Liver (tissue), 3 donors: ENCODE results near the gene PPIE.

Experiments used
- EGR1 ChIP-seq, 2 donors: IDR thresholded peaks; 2 replicates each; pipeline ENCODE4 v1.6.1; 2016 to 2018; ENCODE audit warnings: antibody characterized with exemption in 2 of 2, low read depth in 2 of 2
- RAD21 ChIP-seq, 2 donors: IDR thresholded peaks; 2 replicates each; pipeline ENCODE4 v1.6.1; 2016; ENCODE audit warnings: antibody characterized with exemption in 2 of 2, mild to moderate bottlenecking in 2 of 2
- SP1 ChIP-seq: IDR thresholded peaks from 2 replicates; pipeline ENCODE4 v1.6.1; 2018; ENCODE audit warnings: antibody characterized with exemption, mild to moderate bottlenecking
- TAF1 ChIP-seq: conservative IDR thresholded peaks from 2 replicates; pipeline ENCODE4 v1.6.1; 2016; ENCODE audit warnings: antibody characterized with exemption, mild to moderate bottlenecking
- YY1 ChIP-seq: IDR thresholded peaks from 2 replicates; pipeline ENCODE4 v1.6.1; 2016; ENCODE audit warnings: antibody characterized with exemption, mild to moderate bottlenecking
- TF ChIP-seq, protein P1 (sequence below): fragments of 150-350 bp; IDR thresholded peaks from 2 replicates; pipeline ENCODE4 v1.5.1; 2017; ENCODE audit warnings: improper control_type of control experiment, low read depth, low read length; ENCODE audit not compliant: missing input control
- TF ChIP-seq, protein P2 (sequence below): IDR thresholded peaks from 2 replicates; pipeline ENCODE4 v1.6.1; 2016; ENCODE audit warnings: antibody characterized with exemption
- TF ChIP-seq, protein P3 (sequence below): IDR thresholded peaks from 2 replicates; pipeline ENCODE4 v1.6.1; 2016; ENCODE audit warnings: antibody characterized with exemption, mild to moderate bottlenecking
- donor health status: healthy.
- donor health status: healthy.

DNA sequence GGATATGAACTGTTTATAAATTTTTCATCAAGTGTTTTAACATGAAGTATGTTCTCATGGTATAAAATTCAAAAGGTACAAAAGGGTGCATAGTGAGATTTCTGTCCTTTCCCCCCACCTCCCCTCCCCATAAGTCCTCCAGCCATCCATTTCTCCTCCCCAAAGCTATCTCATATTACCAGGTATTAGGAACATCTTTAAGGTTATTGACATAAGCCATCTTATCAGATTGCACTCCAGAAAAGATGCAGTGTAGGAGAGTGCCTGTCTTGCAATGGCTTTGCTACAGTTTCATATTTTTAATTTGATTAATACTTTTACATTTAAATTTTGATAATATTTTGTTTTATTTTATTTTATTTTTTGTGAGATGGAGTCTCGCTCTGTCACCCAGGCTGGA is 33.9 kb upstream of the PPIE start:
- TF ChIP-seq, protein P1, sequence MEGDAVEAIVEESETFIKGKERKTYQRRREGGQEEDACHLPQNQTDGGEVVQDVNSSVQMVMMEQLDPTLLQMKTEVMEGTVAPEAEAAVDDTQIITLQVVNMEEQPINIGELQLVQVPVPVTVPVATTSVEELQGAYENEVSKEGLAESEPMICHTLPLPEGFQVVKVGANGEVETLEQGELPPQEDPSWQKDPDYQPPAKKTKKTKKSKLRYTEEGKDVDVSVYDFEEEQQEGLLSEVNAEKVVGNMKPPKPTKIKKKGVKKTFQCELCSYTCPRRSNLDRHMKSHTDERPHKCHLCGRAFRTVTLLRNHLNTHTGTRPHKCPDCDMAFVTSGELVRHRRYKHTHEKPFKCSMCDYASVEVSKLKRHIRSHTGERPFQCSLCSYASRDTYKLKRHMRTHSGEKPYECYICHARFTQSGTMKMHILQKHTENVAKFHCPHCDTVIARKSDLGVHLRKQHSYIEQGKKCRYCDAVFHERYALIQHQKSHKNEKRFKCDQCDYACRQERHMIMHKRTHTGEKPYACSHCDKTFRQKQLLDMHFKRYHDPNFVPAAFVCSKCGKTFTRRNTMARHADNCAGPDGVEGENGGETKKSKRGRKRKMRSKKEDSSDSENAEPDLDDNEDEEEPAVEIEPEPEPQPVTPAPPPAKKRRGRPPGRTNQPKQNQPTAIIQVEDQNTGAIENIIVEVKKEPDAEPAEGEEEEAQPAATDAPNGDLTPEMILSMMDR = no peak
- TF ChIP-seq YY1 (no peak), SP1 (no peak), TAF1 (no peak), EGR1 (IDR thresholded peaks at IDR 0.05; ENCODE audit: low read depth in 2 of 2) (no peak), RAD21 (IDR thresholded peaks at IDR 0.05) (no peak)
- TF ChIP-seq, protein P2, sequence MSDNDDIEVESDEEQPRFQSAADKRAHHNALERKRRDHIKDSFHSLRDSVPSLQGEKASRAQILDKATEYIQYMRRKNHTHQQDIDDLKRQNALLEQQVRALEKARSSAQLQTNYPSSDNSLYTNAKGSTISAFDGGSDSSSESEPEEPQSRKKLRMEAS = no peak
- TF ChIP-seq, protein P3, sequence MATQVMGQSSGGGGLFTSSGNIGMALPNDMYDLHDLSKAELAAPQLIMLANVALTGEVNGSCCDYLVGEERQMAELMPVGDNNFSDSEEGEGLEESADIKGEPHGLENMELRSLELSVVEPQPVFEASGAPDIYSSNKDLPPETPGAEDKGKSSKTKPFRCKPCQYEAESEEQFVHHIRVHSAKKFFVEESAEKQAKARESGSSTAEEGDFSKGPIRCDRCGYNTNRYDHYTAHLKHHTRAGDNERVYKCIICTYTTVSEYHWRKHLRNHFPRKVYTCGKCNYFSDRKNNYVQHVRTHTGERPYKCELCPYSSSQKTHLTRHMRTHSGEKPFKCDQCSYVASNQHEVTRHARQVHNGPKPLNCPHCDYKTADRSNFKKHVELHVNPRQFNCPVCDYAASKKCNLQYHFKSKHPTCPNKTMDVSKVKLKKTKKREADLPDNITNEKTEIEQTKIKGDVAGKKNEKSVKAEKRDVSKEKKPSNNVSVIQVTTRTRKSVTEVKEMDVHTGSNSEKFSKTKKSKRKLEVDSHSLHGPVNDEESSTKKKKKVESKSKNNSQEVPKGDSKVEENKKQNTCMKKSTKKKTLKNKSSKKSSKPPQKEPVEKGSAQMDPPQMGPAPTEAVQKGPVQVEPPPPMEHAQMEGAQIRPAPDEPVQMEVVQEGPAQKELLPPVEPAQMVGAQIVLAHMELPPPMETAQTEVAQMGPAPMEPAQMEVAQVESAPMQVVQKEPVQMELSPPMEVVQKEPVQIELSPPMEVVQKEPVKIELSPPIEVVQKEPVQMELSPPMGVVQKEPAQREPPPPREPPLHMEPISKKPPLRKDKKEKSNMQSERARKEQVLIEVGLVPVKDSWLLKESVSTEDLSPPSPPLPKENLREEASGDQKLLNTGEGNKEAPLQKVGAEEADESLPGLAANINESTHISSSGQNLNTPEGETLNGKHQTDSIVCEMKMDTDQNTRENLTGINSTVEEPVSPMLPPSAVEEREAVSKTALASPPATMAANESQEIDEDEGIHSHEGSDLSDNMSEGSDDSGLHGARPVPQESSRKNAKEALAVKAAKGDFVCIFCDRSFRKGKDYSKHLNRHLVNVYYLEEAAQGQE = no peak
